D721Med (cell line): ENCODE data around the gene NEB.
"Not testable (repeated sequence)": the region's sequence is repeated elsewhere in the genome, so short reads cannot be mapped to it uniquely, and the experiment has no call there.

ENCODE experiments used
- DNase-seq: peaks from one replicate; pipeline ENCODE4 v3.0.0; 2011; ENCODE audit warnings: low spot score; ENCODE audit not compliant: insufficient read length
- FAIRE-seq: peaks from 2 replicates; lab custom pipeline; 2011; peaks lifted over from hg19 to GRCh38; lab: Jason Lieb, UNC
- TF ChIP-seq, protein P1 (sequence below): IDR thresholded peaks from 2 replicates; pipeline ENCODE4 v1.5.1; 2012; ENCODE audit warnings: mild to moderate bottlenecking, control low read depth; ENCODE audit not compliant: insufficient read depth; ENCODE audit errors: missing control alignments

Gene NEB

DNA sequence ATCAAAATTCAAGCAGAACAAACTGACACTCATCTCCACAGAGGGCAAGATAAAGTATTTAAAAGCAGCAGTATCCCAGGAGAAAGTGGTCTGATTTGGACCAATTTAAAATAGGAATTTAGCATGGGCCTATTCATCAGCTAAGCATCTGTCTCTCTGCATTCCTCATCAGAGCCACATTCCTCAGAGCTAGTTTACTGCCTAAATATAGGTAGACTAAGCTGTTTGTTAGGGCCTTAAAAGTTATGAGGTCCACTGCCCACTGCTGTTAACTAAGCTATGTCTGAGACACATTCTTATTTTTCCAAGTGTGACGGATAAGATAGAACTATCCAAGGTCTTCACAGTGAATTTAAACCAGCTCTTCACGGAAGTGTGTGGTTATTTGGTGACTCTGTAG is 17.6 kb downstream of the NEB start:
- TF ChIP-seq, protein P1, sequence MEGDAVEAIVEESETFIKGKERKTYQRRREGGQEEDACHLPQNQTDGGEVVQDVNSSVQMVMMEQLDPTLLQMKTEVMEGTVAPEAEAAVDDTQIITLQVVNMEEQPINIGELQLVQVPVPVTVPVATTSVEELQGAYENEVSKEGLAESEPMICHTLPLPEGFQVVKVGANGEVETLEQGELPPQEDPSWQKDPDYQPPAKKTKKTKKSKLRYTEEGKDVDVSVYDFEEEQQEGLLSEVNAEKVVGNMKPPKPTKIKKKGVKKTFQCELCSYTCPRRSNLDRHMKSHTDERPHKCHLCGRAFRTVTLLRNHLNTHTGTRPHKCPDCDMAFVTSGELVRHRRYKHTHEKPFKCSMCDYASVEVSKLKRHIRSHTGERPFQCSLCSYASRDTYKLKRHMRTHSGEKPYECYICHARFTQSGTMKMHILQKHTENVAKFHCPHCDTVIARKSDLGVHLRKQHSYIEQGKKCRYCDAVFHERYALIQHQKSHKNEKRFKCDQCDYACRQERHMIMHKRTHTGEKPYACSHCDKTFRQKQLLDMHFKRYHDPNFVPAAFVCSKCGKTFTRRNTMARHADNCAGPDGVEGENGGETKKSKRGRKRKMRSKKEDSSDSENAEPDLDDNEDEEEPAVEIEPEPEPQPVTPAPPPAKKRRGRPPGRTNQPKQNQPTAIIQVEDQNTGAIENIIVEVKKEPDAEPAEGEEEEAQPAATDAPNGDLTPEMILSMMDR: no peak
- FAIRE-seq (no peak), DNase-seq (no peak)

DNA sequence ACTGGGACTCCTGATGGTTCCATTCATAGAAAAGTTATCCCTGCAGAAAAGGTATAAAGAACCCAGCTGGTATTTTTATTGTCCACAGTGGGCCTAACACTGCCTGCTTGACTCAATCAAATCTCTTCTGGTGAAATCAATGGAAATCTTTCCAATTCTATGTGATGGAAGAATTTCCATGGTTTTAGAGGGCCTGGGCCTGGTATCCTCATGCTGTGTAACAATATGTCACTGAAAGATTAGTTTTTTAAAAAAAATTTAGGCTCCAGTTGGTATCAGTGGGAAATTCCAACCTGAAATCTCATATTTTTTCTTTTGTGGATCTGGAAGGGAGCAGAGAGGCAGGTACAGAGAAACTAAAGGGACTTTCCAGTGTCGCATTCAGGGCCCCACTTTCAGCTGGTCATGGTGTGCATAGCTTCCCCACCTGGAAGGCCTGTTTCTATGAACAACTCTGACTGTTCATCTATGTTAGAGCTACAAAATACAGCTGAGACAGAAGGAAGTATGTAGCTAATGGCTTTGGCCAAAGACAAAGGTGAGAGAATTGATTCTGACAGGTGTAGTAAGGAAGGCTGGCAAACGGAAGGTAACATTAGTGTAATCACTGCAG is 20.9 kb downstream of the NEB start:
- FAIRE-seq (no peak), DNase-seq (no peak)
- TF ChIP-seq, protein P1: no peak

DNA sequence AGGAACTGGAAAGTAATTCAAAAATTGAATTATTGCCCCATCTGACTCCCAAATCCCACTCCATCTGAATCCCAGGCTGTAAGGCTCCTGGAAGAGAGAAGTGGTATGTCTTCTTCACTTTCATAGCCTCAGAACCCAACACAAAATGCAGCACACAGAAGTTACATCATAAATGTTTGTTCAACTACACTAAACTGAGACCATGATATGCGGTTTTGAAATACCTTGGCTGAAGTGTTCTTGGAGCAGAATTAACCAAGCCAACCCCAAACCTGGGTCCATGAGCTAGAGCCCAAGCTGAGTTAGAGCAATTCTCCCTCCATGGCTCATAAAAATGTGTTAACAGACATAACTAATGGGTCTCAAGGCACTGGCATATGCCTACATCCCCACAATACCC is 23.3 kb downstream of the NEB start:
- no peak for DNase-seq
- no peak for FAIRE-seq
- TF ChIP-seq, protein P1: no peak

DNA sequence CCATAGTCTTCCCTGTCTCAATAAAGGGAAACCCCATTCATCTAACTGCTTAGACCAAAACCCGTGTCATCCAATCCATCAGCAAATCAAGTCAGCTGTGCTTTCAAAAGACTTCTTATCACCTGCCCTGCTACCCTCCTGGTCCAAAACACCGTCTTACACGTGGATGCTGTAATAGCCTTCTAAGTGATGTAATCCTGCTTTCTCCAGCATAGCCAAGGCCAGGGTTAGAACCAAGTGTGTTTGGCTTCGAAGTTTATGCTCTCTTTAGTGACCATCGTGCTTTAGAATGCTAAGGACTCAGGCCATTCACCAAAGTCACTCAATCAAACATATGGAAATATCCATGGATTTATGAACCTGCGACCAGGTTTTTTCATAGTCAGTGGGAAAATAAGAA is 25.5 kb downstream of the NEB start:
- FAIRE-seq (no peak), DNase-seq (no peak)
- TF ChIP-seq, protein P1: no peak

DNA sequence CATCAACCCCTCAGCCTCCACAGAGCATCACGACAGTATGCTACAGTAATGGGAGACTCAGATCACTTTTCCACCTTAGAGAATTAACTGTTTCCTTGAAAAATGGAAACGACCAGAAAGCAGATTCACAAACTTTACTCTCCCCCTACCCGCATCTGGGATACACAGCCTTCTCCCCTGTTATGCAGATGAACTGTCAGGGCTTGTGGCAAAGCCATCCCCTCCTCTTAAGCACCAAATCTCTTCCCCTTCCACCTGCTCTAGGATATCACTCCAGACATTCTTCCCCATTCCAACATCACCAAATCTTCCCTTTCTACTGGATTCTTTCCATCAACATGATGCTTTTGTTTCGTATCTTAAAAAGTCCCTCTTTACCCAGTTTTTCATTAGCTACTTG is 26.4 kb downstream of the NEB start:
- no peak for FAIRE-seq
- DNase-seq: no peak
- TF ChIP-seq, protein P1: no peak

DNA sequence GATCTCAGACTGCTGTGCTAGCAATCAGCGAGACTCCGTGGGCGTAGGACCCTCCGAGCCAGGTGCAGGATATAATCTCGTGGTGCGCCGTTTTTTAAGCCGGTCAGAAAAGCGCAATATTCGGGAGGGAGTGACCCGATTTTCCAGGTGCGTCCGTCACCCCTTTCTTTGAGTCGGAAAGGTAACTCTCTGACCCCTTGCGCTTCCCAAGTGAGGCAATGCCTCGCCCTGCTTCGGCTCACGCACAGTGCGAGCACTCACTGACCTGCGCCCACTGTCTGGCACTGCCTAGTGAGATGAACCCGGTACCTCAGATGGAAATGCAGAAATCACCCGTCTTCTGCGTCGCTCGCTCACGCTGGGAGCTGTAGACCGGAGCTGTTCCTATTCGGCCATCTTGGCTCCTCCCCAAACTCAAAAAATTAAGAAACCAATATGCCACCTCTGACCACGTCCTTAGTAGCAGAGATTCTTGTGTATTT is 29.8 kb downstream of the NEB start:
- DNase-seq, FAIRE-seq: not testable (repeated sequence)

DNA sequence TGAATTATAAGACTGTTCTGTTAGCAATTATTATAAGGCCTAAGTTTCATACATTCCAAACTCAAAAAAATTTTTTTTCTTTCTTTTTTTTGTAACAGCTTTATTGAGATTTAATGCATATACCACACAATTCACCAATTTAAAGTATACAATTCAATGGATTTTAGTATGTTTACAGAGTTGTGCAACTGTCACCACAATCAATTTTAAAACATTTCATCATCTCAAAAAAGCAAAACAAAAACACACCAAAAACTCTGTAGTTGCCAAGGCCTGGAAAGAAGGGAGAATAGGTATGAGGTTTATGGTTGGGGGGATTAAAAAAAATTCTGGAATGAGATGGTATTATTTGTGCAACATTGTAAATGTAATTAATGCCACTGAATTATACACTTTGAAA is 36.1 kb downstream of the NEB start:
- not testable (repeated sequence) for DNase-seq
- FAIRE-seq: peak; percentile 84

DNA sequence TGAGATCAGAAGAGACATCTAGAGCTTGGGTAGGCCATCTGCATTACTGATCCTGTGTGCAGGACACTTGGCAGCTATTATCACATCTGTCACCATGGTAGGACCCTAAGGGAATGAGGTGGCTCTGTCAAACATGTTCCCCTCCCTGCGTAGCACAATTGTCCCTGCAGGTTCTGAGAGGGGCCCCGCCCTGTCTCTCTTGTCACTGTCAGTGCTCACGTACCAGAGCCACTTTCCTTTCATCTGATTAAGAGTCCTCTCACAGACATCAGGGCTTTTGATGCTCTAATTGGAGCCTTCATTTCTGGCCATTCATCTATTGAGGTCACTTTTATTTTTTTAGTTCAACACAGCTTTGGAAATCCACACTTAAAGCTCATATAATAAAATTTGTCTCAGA is 38.5 kb downstream of the NEB start:
- FAIRE-seq (no peak), DNase-seq (no peak)
- TF ChIP-seq, protein P1: no peak
